ENCODE measurements around the gene PNKD. TPM values are rescaled to one million over a fixed set of nuclear protein-coding genes. Genes with fewer than 3 reads are reported as not detected.

Gene PNKD
- total and polyA plus RNA-seq, 2 donors from 2014 or later = 90.6 to 244 TPM

GRCh38 chr2:218273908-218274249, 3.6 kb downstream of the PNKD start:
- Histone ChIP-seq H3K36me3 (ENCODE audit: control insufficient read depth in 2 of 3, insufficient read depth in 3 of 3, low read length in 3 of 3) (peaks cover 0 to 53% (median 48%) of the 10 kb centered on the region in 3 donors), H3K27me3 (ENCODE audit: control insufficient read depth, insufficient read depth, low read length) (no peaks in the 10 kb centered on the region), H3K4me1 (ENCODE audit: control insufficient read depth in 2 of 3, insufficient read depth in 2 of 3, low read depth in 1 of 3, low read length in 3 of 3) (peaks cover 0 to 29% (median 8%) of the 10 kb centered on the region in 3 donors), H3K9ac (ENCODE audit: low read length in 3 of 3) (no peak overlapping the region), H3K4me3 (ENCODE audit: low read length in 3 of 3) (no peak overlapping the region), H3K9me3 (ENCODE audit: control insufficient read depth in 2 of 3, insufficient read depth in 1 of 3, low read length in 3 of 3) (no peaks in the 10 kb centered on the region), H3K27ac (ENCODE audit: low read depth in 2 of 2, low read length in 2 of 2) (no peak overlapping the region)
- FAIRE-seq = no peak
- DNase-seq = no peak
- intact Hi-C loops (cut with DNase I) = loop anchor here (10.0 kb wide), 1 partner anchor 191 kb away; no protein-coding TSS in a partner anchor
- no peak for TF ChIP-seq CTCF (IDR thresholded peaks at IDR 0.05; ENCODE audit: borderline replicate concordance, extremely low read depth, insufficient read depth)

- intact Hi-C loops (cut with DNase I) = loop anchor here (10.0 kb wide), 1 partner anchor 190 kb away; no protein-coding TSS in a partner anchor
- Histone ChIP-seq H3K27me3 (ENCODE audit: control insufficient read depth, insufficient read depth, low read length) (no peaks in the 10 kb centered on the region), H3K9me3 (ENCODE audit: control insufficient read depth in 2 of 3, insufficient read depth in 1 of 3, low read length in 3 of 3) (no peaks in the 10 kb centered on the region), H3K4me1 (ENCODE audit: control insufficient read depth in 2 of 3, insufficient read depth in 2 of 3, low read depth in 1 of 3, low read length in 3 of 3) (peaks cover 0 to 23% (median 8%) of the 10 kb centered on the region in 3 donors), H3K36me3 (ENCODE audit: control insufficient read depth in 2 of 3, insufficient read depth in 3 of 3, low read length in 3 of 3) (peaks cover 0 to 61% (median 54%) of the 10 kb centered on the region in 3 donors), H3K4me3 (ENCODE audit: low read length in 3 of 3) (no peak overlapping the region), H3K27ac (ENCODE audit: low read depth in 2 of 2, low read length in 2 of 2) (no peak overlapping the region), H3K9ac (ENCODE audit: low read length in 3 of 3) (no peak overlapping the region)
- TF ChIP-seq CTCF (IDR thresholded peaks at IDR 0.05; ENCODE audit: borderline replicate concordance, extremely low read depth, insufficient read depth) = no peak
- no peak for DNase-seq
- no peak for FAIRE-seq
These were observed 4.3 kb downstream of the PNKD start for GRCh38 chr2:218274586-218274985.

GRCh38 chr2:218275371-218276072, 5.2 kb downstream of the PNKD start:
- no peak overlapping the region for H3K9ac ChIP-seq (ENCODE audit: low read length in 3 of 3)
- H3K4me1 ChIP-seq (ENCODE audit: control insufficient read depth in 2 of 3, insufficient read depth in 2 of 3, low read depth in 1 of 3, low read length in 3 of 3) = peaks cover 0 to 23% (median 8%) of the 10 kb centered on the region in 3 donors
- H3K27ac ChIP-seq (ENCODE audit: low read depth in 2 of 2, low read length in 2 of 2) = no peak overlapping the region

More at GRCh38 chr2:218275371-218276072, 5.2 kb downstream of the PNKD start:
- Histone ChIP-seq H3K36me3 (ENCODE audit: control insufficient read depth in 2 of 3, insufficient read depth in 3 of 3, low read length in 3 of 3) (peaks cover 0 to 69% (median 62%) of the 10 kb centered on the region in 3 donors), H3K27me3 (ENCODE audit: control insufficient read depth, insufficient read depth, low read length) (no peaks in the 10 kb centered on the region), H3K4me3 (ENCODE audit: low read length in 3 of 3) (no peak overlapping the region), H3K9me3 (ENCODE audit: control insufficient read depth in 2 of 3, insufficient read depth in 1 of 3, low read length in 3 of 3) (no peaks in the 10 kb centered on the region)
- DNase-seq (no peak), FAIRE-seq (no peak)
- intact Hi-C loops (cut with DNase I) = loop anchor here (10.0 kb wide), 1 partner anchor 189 kb away; no protein-coding TSS in a partner anchor
- TF ChIP-seq CTCF (IDR thresholded peaks at IDR 0.05; ENCODE audit: borderline replicate concordance, extremely low read depth, insufficient read depth) = no peak

All from kidney (tissue), 14 donors.